HG03095 (cell line): Measurements from ENCODE around the gene GLIPR1L2.

Experiments
- ATAC-seq: cut with Tn5 transposase; IDR thresholded peaks from one replicate; pipeline ENCODE4 v1.9.1; 2021; ENCODE audit warnings: moderate library complexity; ENCODE audit not compliant: unreplicated experiment

GLIPR1L2 gene

DNA sequence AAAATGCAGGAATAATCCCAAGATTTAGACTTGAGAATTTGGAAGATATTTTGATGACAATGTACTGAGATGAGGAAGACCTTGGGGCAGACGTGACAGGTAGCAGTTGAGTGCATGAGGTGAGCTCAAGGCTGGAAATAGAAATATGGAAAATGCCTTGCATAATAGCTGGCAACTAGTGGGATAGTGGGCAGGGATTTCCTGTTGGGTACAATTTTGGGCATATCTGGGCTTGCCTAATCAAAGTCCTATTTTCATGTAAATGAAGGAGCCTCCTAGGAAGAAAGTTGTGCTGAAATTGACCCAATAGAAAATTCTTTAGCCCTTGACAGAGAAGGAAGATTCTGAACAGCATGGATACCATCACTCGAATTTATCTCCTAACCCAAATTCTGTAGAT lies 83.2 kb downstream of the GLIPR1L2 start:
- ATAC-seq = no peak

DNA sequence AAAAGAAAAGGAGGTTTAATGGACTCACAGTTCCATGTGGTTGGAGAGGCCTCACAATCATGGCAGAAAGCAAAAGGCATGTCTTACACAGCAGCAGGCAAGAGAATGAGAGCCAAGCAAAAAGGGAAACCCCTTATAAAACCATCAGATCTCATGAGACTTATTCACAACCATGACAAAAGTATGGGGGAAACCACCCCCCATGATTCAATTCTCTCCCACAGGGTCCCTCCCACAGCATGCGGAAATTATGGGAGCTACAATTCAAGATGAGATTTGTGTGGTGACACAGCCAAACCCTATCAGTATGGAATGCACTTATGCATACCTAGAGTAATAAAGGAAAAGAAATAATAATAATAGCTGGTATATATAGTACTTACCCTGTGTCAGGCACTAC lies 85.2 kb downstream of the GLIPR1L2 start:
- no peak for ATAC-seq

DNA sequence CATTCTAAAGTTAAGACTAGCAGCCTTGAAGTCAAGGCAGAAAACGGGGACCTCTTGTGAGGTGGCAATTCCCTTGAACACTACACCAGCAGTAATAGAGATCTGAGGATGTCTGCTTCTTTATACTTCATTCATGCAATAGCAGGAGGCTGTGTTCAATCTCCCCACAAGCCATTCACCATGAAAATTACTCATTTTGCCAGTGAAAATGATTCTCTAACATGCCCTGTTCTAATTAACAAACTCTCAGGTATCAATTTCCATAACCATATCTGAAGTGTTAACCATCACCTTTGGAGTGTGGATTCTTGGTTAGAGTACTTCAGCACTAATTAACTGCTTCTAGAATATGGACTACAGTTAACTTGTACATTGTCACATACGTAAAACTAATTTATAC lies 86.2 kb downstream of the GLIPR1L2 start:
- ATAC-seq = no peak

DNA sequence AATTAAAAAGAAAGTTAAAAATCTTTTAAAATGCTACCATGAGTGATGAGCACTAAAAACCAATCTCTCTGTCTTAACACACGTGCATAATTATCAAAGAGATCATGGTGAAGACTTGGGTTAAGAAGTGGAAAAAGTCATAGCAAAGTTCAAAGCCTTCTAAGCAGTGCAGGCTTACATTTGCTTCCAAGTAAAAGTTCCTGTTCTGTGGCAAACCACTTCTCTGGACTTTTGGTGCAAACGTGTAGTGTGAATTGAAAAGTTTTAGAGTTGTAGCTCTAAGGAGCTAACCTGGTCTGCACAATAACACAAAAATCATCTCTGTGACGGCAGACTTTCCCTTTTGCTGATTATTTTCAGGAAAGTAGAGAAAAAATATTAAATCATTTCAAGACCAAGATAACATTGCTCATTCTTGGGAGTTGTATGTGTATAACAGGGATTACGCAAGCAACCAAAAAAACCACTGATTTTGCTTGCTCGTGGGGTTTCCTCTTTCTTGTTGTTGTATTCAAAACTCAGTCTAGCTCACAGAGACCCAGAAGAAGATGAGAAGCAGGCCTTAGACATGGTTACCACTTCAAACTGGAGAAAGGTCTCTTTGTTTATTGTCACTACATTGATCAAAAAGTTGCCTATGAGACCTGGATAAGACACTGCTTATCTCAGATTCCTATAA lies 87.4 kb downstream of the GLIPR1L2 start:
- peak; percentile 17 for ATAC-seq

DNA sequence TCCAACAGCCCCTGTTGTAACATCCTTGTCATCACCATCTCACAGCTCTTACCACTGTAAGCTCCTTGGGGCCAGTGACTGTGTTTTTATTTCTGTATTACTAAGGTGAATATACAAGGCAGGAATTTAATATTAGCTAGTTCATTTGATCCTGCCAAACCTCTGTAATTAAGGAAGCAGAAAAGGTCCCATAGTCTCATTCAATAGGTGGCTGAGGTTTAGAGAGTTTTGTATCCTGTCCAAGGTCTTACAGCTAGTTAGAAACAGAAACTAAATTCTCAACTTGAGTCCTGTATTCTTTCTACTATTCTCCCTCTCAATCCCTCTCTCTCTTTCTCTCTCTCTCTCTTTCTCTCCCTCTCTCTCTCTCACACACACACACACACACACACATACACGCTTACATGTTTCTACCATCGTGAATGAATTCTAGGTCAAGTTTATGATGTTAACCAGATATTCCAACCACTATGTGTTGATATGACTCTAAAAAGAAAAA lies 89.1 kb downstream of the GLIPR1L2 start:
- ATAC-seq = peak; percentile 35

DNA sequence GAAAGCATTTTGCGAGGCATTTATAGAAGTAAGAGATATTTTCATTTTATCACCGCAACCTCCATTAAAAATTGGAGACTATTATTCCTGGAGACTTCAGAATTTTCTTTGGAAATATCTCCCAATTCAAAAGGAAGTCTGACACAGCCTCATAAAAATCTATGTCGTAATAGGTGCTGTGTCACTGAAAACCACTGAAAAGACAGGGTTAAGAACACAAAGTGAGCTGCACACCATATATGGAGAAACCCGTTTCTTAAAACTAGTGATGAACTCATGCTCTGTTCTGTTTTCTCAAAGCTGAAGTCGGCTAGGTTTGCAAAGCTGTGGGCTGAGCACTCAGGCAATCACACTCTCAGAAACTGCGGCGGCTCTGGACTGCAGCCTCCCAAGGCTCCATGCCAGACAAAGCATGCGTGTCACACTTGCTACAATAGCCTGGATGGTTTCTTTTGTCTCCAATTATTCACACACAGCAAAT lies 89.6 kb downstream of the GLIPR1L2 start, which contains the start of gene GLIPR1:
TSS of gene GLIPR1 (plus strand) at position 287 of the 481 bp plus-strand sequence. CDS start at position 413, 126 bp downstream.
- peak; percentile 91 for ATAC-seq

DNA sequence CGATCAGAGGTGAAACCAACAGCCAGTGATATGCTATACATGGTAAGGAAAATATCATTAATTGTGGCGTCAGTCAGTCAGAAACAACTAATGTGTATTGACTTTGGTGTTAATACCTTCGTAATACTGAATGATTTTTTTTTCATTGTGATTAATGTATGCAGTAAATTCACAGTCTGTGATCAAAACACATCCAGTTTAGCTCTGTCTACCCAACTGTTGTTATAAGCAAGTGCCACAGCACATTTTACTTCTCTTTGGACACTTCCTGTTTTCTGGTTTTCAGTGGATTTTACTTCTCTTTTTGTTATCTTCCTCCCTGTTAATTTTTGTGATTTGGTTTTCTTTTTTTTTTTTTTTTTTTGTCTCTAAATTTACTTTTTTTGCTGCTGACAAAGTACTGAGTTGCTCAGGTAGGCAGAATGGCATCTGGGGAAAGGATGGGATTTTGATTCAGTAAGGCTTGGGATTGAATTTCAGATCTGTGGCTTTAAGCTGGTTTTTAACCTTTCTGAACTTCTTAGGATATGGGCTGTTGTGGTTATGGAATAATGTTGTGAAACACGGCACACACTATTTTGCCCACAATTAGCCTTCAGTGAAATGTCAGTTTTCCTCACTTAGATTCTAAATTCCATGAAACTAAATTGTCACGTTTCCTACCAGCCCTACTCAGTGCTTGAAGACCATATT lies 90.3 kb downstream of the GLIPR1L2 start:
- peak; percentile 19 for ATAC-seq

DNA sequence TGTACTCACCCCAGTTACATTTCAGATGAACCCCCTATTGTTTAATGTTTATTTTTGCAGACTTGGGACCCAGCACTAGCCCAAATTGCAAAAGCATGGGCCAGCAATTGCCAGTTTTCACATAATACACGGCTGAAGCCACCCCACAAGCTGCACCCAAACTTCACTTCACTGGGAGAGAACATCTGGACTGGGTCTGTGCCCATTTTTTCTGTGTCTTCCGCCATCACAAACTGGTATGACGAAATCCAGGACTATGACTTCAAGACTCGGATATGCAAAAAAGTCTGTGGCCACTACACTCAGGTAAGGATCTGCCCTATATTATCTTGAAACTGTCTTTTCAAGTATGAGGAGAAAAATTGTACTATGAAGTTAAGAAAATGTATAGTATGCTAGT lies 90.9 kb downstream of the GLIPR1L2 start:
- no peak for ATAC-seq
